ENCODE data around the gene MED20. TPM values are rescaled to one million over a fixed set of nuclear protein-coding genes. Genes with fewer than 3 reads are reported as not detected.

MED20 gene, protein sequence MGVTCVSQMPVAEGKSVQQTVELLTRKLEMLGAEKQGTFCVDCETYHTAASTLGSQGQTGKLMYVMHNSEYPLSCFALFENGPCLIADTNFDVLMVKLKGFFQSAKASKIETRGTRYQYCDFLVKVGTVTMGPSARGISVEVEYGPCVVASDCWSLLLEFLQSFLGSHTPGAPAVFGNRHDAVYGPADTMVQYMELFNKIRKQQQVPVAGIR
- total RNA-seq (2014; rRNA removed) = 27.5 and 28.5 TPM in 2 replicates
- percentile 70 among the genes with signal in this experiment for Bru-seq, nascent RNA
- percentile 81 among the genes with signal in this experiment for BruChase-seq, experiment 1, labeled RNA remaining after a 6-hour chase
- BruChase-seq, experiment 2, labeled RNA remaining after a 2-hour chase = percentile 75 among the genes with signal in this experiment
- long read RNA-seq, transcript MED20-201 (4 exons, 2,438 nt) = major isoform, 25 of 38 reads
- long read RNA-seq, partial matches to known transcripts = 3 of 38 reads
- long read RNA-seq, other reads (novel, unspliced or antisense) = 10 of 38 reads

DNA sequence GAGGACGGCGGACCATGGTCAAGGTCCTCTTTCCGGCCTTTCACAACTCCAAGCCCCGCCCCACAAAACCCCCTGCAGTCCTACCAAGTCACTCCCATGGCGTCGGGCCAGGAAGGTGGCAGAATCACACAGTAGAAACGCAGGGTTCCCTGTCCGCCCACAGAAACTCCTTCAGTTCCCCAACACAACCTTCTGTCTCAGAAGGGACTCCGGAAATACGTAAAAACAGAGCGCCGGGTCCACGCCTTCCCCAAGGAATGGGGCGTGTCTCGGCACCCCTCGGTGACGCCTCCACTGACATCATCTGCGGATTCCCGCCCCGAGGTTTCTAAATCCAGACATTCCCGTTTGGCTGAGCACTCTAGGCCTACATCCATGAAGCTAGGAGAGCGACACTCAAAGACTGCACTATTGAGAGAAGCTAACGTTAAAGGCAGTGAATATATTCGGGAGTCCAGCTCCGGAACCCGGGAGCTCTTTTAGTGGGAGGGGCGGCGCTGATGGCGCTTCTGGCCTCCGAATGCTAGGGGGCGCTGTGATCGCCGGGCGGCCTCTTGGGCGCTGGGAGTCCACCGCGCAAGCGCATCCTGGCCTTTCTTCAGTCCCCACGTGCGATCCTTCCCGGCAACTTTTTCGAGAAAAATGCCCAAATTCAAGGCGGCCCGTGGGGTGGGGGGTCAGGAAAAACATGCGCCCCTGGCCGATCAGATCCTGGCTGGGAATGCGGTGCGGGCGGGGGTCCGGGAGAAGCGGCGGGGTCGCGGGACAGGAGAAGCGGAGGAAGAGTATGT is at the start of gene MED20, which contains the start of gene BYSL:
Gene MED20, minus strand, starts transcription at position 219 of the 791 bp plus-strand sequence. Its CDS starts 121 bp downstream, at position 98.
Gene BYSL, plus strand, starts transcription at position 579 of the 791 bp plus-strand sequence. Its CDS starts 64 bp downstream, at position 643.
- H3K9ac ChIP-seq (ENCODE audit: low read length) = peak within 1 kb of the TSS; percentile 100

GRCh38 chr6:41970436-41970846 is 49.5 kb upstream of the MED20 start:
- Histone ChIP-seq H3F3A (ENCODE audit: low read length, unreplicated experiment) (no peaks in the 10 kb centered on the region), H3K4me3 (ENCODE audit: low read length) (no peak overlapping the region), H3K4me1 (ENCODE audit: insufficient read depth, low read length) (peaks cover 14% of the 10 kb centered on the region), H3K27ac (ENCODE audit: low read length) (no peak overlapping the region), H3K27me3 (ENCODE audit: low read length) (no peaks in the 10 kb centered on the region), H2AFZ (ENCODE audit: low read length) (0 out of 2 replicates have a peak overlapping the region, but pooled peaks have one; percentile 46), H3K36me3 (ENCODE audit: low read depth, low read length) (no peaks in the 10 kb centered on the region), H3K9me3 (ENCODE audit: low read length) (no peaks in the 10 kb centered on the region), H3K4me2 (ENCODE audit: low read length) (no peak overlapping the region), H3K9me2 (replicated peaks; ENCODE audit: low read length) (no peaks in the 10 kb centered on the region), H3K9ac (ENCODE audit: low read length) (no peak overlapping the region), H4K20me1 (ENCODE audit: low read length) (no peaks in the 10 kb centered on the region), H3K79me2 (ENCODE audit: low read length) (no peaks in the 10 kb centered on the region)
- TF ChIP-seq EZH2 (IDR thresholded peaks at IDR 0.05; ENCODE audit: low read length, unreplicated experiment) (no peak), EZH2phosphoT487 (IDR thresholded peaks at IDR 0.05; ENCODE audit: borderline replicate concordance, low read length) (no peak), CTCF (conservative IDR thresholded peaks at IDR 0.05; ENCODE audit: low read depth, low read length) (no peak)
- no TSS peak for BruUV-seq (replicated peaks)
- intact Hi-C loops (cut with micrococcal nuclease) = no loop called here
- ChIA-PET POLR2A (ENCODE audit: unreplicated experiment) (no interaction called here), CTCF (no interaction called here)
- ATAC-seq = no peak; the same call in 1 of the 2 replicates
- no peak for DNase-seq

More for the DNA sequence above, at the start of gene MED20, which contains the start of gene BYSL:
- peaks cover 4% of the 10 kb centered on the region for H3F3A ChIP-seq (ENCODE audit: low read length, unreplicated experiment)
- H3K4me3 ChIP-seq (ENCODE audit: low read length) = peak within 1 kb of the TSS; percentile 99
- peaks cover 37% of the 10 kb centered on the region for H3K4me1 ChIP-seq (ENCODE audit: insufficient read depth, low read length)
- TF ChIP-seq EZH2phosphoT487 (IDR thresholded peaks at IDR 0.05; ENCODE audit: borderline replicate concordance, low read length) = no peak
- TF ChIP-seq CTCF (conservative IDR thresholded peaks at IDR 0.05; ENCODE audit: low read depth, low read length) = peak; percentile 96
- no peak for TF ChIP-seq EZH2 (IDR thresholded peaks at IDR 0.05; ENCODE audit: low read length, unreplicated experiment)
- H3K36me3 ChIP-seq (ENCODE audit: low read depth, low read length) = peaks cover 12% of the 10 kb centered on the region; the same call in 1 of the 2 replicates
- peaks cover 81% of the 10 kb centered on the region for H3K79me2 ChIP-seq (ENCODE audit: low read length)
- no peaks in the 10 kb centered on the region for H3K27me3 ChIP-seq (ENCODE audit: low read length)
- DNase-seq = peak; percentile 94
- peak within 1 kb of the TSS; percentile 89 for H3K27ac ChIP-seq (ENCODE audit: low read length)
- ChIA-PET POLR2A (ENCODE audit: unreplicated experiment) (interaction anchor here (0.6 to 1.6 kb wide), 4 partner anchors 25 to 133 kb away, joined by 3 to 10 read pairs (median 6); partner anchors contain the start of gene TOMM6), CTCF (interaction anchor here (0.5 to 1.3 kb wide), 14 partner anchors 15 to 197 kb away, joined by 3 to 9 read pairs (median 4); partner anchors contain the start of genes FRS3 and USP49)
- H3K9me2 ChIP-seq (replicated peaks; ENCODE audit: low read length) = no peaks in the 10 kb centered on the region
- no TSS peak for BruUV-seq (replicated peaks)
- no peaks in the 10 kb centered on the region for H3K9me3 ChIP-seq (ENCODE audit: low read length)
- peaks cover 9% of the 10 kb centered on the region; the same call in 1 of the 2 replicates for H4K20me1 ChIP-seq (ENCODE audit: low read length)
- peak within 1 kb of the TSS; percentile 91 for H2AFZ ChIP-seq (ENCODE audit: low read length)
- ATAC-seq = peak; percentile 80
- peak within 1 kb of the TSS; percentile 96 for H3K4me2 ChIP-seq (ENCODE audit: low read length)
- intact Hi-C loops (cut with micrococcal nuclease) = loop anchor here (1.0 to 5.0 kb wide), 4 partner anchors 26 to 134 kb away; partner anchors contain the start of genes TOMM6 and USP49

Measured in PC-3 (cell line).